ENCODE data around the gene PTPN3. TPM values are rescaled to one million over a fixed set of nuclear protein-coding genes. Genes with fewer than 3 reads are reported as not detected.

PTPN3 gene
- total RNA-seq, 1 experiment from 2014 or later = 20.8 TPM

DNA sequence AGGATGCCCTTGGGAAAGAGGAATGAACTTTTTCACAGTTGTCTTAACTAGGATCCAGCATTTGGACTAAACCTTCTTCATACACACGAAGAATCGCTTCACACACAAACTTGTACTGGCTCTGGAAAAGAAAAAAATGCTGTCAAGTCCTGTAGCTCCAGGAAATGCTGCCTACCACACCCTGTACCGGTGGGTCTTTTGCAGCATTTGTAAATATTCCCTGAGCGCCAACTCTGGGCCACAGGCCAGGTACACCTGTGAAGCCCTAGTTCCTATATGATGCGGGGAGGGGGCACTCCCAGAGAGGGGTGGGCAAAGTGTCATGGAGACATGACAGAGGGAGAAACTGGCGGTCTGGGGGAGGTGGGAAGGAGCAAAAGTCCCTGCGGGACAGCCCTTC lies 118.6 kb downstream of the PTPN3 start (continued):
- TF ChIP-seq, protein P1, sequence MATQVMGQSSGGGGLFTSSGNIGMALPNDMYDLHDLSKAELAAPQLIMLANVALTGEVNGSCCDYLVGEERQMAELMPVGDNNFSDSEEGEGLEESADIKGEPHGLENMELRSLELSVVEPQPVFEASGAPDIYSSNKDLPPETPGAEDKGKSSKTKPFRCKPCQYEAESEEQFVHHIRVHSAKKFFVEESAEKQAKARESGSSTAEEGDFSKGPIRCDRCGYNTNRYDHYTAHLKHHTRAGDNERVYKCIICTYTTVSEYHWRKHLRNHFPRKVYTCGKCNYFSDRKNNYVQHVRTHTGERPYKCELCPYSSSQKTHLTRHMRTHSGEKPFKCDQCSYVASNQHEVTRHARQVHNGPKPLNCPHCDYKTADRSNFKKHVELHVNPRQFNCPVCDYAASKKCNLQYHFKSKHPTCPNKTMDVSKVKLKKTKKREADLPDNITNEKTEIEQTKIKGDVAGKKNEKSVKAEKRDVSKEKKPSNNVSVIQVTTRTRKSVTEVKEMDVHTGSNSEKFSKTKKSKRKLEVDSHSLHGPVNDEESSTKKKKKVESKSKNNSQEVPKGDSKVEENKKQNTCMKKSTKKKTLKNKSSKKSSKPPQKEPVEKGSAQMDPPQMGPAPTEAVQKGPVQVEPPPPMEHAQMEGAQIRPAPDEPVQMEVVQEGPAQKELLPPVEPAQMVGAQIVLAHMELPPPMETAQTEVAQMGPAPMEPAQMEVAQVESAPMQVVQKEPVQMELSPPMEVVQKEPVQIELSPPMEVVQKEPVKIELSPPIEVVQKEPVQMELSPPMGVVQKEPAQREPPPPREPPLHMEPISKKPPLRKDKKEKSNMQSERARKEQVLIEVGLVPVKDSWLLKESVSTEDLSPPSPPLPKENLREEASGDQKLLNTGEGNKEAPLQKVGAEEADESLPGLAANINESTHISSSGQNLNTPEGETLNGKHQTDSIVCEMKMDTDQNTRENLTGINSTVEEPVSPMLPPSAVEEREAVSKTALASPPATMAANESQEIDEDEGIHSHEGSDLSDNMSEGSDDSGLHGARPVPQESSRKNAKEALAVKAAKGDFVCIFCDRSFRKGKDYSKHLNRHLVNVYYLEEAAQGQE (IDR thresholded peaks at IDR 0.05; ENCODE audit: low read depth) = no peak
- no peak for TF ChIP-seq FOSL1 (IDR thresholded peaks at IDR 0.05; ENCODE audit: low read depth)
- TF ChIP-seq ZFX (IDR thresholded peaks at IDR 0.05) = no peak
- no peak for TF ChIP-seq CEBPB (IDR thresholded peaks at IDR 0.05; ENCODE audit: low read depth)
- no peak for TF ChIP-seq SIN3A (IDR thresholded peaks at IDR 0.05; ENCODE audit: low read depth)

DNA sequence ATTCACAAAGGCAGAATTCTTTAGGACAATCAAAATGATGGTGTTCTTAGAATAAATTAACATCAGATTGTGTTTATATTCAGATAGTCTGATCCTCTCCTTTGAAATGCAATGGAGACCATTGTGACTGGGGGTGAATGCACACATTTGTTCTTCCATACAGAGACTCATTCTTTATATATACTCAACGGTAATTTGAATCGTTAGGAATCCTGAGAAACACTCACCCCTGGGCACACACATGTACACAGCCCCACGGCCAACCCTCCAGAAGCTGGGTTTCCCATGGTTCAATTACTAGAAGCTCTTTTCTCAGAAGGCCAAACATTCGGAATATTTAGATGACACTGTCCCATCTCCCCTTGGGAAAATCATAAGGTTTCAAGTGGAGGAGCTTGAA lies 119.8 kb downstream of the PTPN3 start:
- RAD21 ChIA-PET (ENCODE audit: low non-redundant PET in 1 of 2, low total read pairs in 2 of 2, uncharacterized antibody in 2 of 2, unreplicated experiment in 2 of 2) = no interaction called here
- BruUV-seq (replicated peaks) = no TSS peak
- no peaks in the 10 kb centered on the region for H3K27me3 ChIP-seq (ENCODE audit: insufficient read depth, low read length)
- H3K9me2 ChIP-seq (ENCODE audit: insufficient read depth) = no peaks in the 10 kb centered on the region
- ATAC-seq (no peak), DNase-seq (ENCODE audit: low read depth, low spot score) (no peak)
- H3K4me1 ChIP-seq (ENCODE audit: control insufficient read depth in 1 of 2, insufficient read depth in 2 of 2, low read length in 2 of 2) = no peaks in the 10 kb centered on the region
- H3K9me3 ChIP-seq (ENCODE audit: control insufficient read depth in 1 of 2, insufficient read depth in 1 of 2, low read depth in 1 of 2, low read length in 2 of 2) = no peaks in the 10 kb centered on the region
- CTCF ChIA-PET = no interaction called here
- no peak overlapping the region for H2AFZ ChIP-seq (ENCODE audit: low read depth, low read length, poor library complexity, severe bottlenecking)
- intact Hi-C loops (cut with micrococcal nuclease) = no loop called here
- POLR2A ChIA-PET = no interaction called here
- no peaks in the 10 kb centered on the region for H4K20me1 ChIP-seq (ENCODE audit: insufficient read depth)
- H3K27ac ChIP-seq (ENCODE audit: low read depth, low read length) = no peak overlapping the region
- TF ChIP-seq EGR1 (IDR thresholded peaks at IDR 0.05; ENCODE audit: low read depth) (no peak), EZH2phosphoT487 (IDR thresholded peaks at IDR 0.05; ENCODE audit: borderline replicate concordance) (no peak), POLR2AphosphoS5 (IDR thresholded peaks at IDR 0.05; ENCODE audit: low read depth, low read length) (no peak), FOSL1 (IDR thresholded peaks at IDR 0.05; ENCODE audit: low read depth) (no peak), RAD21 (IDR thresholded peaks at IDR 0.05; ENCODE audit: low read depth) (no peak), ZNF274 (IDR thresholded peaks at IDR 0.05; ENCODE audit: low read depth, low read length) (no peak), ZFX (IDR thresholded peaks at IDR 0.05) (no peak), YY1 (IDR thresholded peaks at IDR 0.05; ENCODE audit: extremely low read depth, insufficient replicate concordance, low read depth, low read length) (no peak), TCF7L2 (IDR thresholded peaks at IDR 0.05; ENCODE audit: borderline replicate concordance, extremely low read depth, insufficient read depth, insufficient read length) (no peak)
- TF ChIP-seq, protein P2, sequence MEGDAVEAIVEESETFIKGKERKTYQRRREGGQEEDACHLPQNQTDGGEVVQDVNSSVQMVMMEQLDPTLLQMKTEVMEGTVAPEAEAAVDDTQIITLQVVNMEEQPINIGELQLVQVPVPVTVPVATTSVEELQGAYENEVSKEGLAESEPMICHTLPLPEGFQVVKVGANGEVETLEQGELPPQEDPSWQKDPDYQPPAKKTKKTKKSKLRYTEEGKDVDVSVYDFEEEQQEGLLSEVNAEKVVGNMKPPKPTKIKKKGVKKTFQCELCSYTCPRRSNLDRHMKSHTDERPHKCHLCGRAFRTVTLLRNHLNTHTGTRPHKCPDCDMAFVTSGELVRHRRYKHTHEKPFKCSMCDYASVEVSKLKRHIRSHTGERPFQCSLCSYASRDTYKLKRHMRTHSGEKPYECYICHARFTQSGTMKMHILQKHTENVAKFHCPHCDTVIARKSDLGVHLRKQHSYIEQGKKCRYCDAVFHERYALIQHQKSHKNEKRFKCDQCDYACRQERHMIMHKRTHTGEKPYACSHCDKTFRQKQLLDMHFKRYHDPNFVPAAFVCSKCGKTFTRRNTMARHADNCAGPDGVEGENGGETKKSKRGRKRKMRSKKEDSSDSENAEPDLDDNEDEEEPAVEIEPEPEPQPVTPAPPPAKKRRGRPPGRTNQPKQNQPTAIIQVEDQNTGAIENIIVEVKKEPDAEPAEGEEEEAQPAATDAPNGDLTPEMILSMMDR (IDR thresholded peaks at IDR 0.05 in 2 of 3, conservative IDR thresholded peaks at IDR 0.05 in 1 of 3; ENCODE audit: borderline replicate concordance in 1 of 3, insufficient read depth in 1 of 3, low read depth in 2 of 3, low read length in 2 of 3) = no peak
- TF ChIP-seq, protein P3, sequence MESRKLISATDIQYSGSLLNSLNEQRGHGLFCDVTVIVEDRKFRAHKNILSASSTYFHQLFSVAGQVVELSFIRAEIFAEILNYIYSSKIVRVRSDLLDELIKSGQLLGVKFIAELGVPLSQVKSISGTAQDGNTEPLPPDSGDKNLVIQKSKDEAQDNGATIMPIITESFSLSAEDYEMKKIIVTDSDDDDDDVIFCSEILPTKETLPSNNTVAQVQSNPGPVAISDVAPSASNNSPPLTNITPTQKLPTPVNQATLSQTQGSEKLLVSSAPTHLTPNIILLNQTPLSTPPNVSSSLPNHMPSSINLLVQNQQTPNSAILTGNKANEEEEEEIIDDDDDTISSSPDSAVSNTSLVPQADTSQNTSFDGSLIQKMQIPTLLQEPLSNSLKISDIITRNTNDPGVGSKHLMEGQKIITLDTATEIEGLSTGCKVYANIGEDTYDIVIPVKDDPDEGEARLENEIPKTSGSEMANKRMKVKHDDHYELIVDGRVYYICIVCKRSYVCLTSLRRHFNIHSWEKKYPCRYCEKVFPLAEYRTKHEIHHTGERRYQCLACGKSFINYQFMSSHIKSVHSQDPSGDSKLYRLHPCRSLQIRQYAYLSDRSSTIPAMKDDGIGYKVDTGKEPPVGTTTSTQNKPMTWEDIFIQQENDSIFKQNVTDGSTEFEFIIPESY (IDR thresholded peaks at IDR 0.05; ENCODE audit: extremely low read depth, insufficient replicate concordance, low read length) = no peak
- TF ChIP-seq, protein P4, sequence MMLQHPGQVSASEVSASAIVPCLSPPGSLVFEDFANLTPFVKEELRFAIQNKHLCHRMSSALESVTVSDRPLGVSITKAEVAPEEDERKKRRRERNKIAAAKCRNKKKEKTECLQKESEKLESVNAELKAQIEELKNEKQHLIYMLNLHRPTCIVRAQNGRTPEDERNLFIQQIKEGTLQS (IDR thresholded peaks at IDR 0.05) = no peak
- TF ChIP-seq, protein P5, sequence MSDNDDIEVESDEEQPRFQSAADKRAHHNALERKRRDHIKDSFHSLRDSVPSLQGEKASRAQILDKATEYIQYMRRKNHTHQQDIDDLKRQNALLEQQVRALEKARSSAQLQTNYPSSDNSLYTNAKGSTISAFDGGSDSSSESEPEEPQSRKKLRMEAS (IDR thresholded peaks at IDR 0.05) = no peak
- peaks cover 25 to 32% of the 10 kb centered on the region in 2 experiments for H3K36me3 ChIP-seq (ENCODE audit: control insufficient read depth in 1 of 2, insufficient read depth in 2 of 2, low read length in 2 of 2)
- no peak overlapping the region for H3K4me3 ChIP-seq (replicated peaks in 1 of 2; ENCODE audit: low read depth in 1 of 2, low read length in 2 of 2)
- no peak overlapping the region for H3K9ac ChIP-seq (ENCODE audit: low read length)
- no peaks in the 10 kb centered on the region for H3K79me2 ChIP-seq (ENCODE audit: insufficient read depth, low read length)
- no peak overlapping the region for H3K4me2 ChIP-seq (ENCODE audit: low read length)

Data from HCT116 (cell line).